GM12891 (cell line): ENCODE measurements around the gene AKAP14.

Experiments
- PAX5 ChIP-seq: IDR thresholded peaks from 2 replicates; pipeline ENCODE4 v1.6.1; 2011; ENCODE audit warnings: low read length, moderate library complexity, mild to moderate bottlenecking; ENCODE audit not compliant: insufficient read depth, severe bottlenecking
- POLR2A ChIP-seq: IDR thresholded peaks from 2 replicates; pipeline ENCODE4 v1.6.1; 2011; ENCODE audit warnings: low read depth, low read length, control low read depth
- POLR2AphosphoS5 ChIP-seq: IDR thresholded peaks from 2 replicates; pipeline ENCODE4 v1.6.1; 2011; ENCODE audit warnings: low read depth, low read length, control low read depth
- SPI1 ChIP-seq: IDR thresholded peaks from 2 replicates; pipeline ENCODE4 v1.6.1; 2011; ENCODE audit warnings: low read depth, low read length, control low read depth

DNA sequence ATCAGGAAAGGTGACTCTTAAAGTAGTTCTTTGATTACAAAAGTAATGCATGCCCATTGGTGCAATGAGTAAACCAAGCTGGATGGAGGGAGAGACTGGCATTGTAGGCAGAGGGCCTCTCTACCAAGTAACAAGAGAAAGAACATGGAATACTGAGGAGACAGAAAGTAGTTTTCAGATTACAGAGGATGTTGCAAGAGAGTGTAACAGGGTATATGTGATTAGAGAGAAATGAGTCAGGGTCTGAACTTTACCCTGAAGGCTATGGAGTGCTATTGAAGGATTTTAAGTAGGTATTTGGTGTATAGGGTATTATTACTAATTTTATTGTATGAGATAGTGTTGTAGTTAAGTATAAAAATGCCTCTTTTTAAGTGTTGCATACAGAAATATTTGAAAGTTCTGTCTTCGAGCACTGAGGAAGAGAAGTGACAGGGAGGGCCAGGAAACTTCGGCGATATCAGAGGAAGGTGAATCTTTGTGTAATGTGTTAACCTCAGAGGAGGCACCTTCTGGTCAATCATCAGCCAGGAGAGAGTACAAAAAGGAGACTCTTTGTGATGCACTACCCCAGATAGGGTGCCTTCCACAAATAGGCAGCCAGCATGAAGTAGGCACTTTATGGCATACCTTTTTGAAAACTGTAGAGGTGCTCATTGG lies 39.7 kb downstream of the AKAP14 start:
- TF ChIP-seq POLR2AphosphoS5, result no peak
- TF ChIP-seq POLR2A, result no peak
- TF ChIP-seq SPI1, result no peak
- no peak for TF ChIP-seq PAX5
